ENCODE measurements around the gene RFC4.

The RFC4 gene

GRCh38 chr3:186743666-186744065 is 62.6 kb downstream of the RFC4 start:
- no peak for DNase-seq (ENCODE audit: low read depth)

GRCh38 chr3:186742618-186743380 is 63.5 kb downstream of the RFC4 start:
- DNase-seq (ENCODE audit: low read depth), result no peak

Measured in stimulated activated CD8-positive, alpha-beta memory T cell treated with anti-CD3 and anti-CD28 coated beads, Interleukin-12 subunit alpha, Interleukin-12 subunit beta, amount 100 ng/mL, for 1 hour (primary cell).